ENCODE measurements around the gene FAM236D.
"Not testable (repeated sequence)": the region's sequence is repeated elsewhere in the genome, so short reads cannot be mapped to it uniquely, and the experiment has no call there.

- not testable (repeated sequence) for TF ChIP-seq ZNF274 (IDR thresholded peaks at IDR 0.05; ENCODE audit: low read depth, low read length); SUZ12 (IDR thresholded peaks at IDR 0.05; ENCODE audit: extremely low read depth, insufficient read depth, insufficient read length)
Measured at GRCh38 chrX:72782560-72782959, 25.4 kb downstream of the FAM236D start, which contains the start of gene FAM236B.
